OCI-LY1 (cell line): ENCODE measurements around the gene PTPRN2.

Experiments used
- H2AFZ ChIP-seq: fragments of 200-600 bp; sonication (generic), shearing (Covaris generic); 2 replicates; pipeline ENCODE4 v1.6.0; 2014; ENCODE audit warnings: antibody characterized with exemption, mild to moderate bottlenecking, low read length
- H3F3A ChIP-seq: fragments of 200-600 bp; sonication (generic), shearing (Covaris generic); 2 replicates; pipeline ENCODE4 v1.6.0; 2014; ENCODE audit warnings: mild to moderate bottlenecking, antibody characterized with exemption, low read length, moderate library complexity; ENCODE audit not compliant: insufficient read depth
- H3K27ac ChIP-seq: fragments of 200-600 bp; sonication (generic); 2 replicates; pipeline ENCODE4 v1.5.1; 2014; ENCODE audit warnings: low read length, mixed run types, mild to moderate bottlenecking, low read depth; ENCODE audit not compliant: poor library complexity, severe bottlenecking
- H3K27me3 ChIP-seq: fragments of 200-600 bp; sonication (generic); 2 replicates; pipeline ENCODE4 v1.6.0; 2014; ENCODE audit warnings: antibody characterized with exemption, mild to moderate bottlenecking, low read length, moderate library complexity; ENCODE audit not compliant: insufficient read depth
- H3K36me3 ChIP-seq: fragments of 200-600 bp; sonication (generic); 2 replicates; pipeline ENCODE4 v1.6.1; 2014; ENCODE audit warnings: mild to moderate bottlenecking, antibody characterized with exemption, low read length, moderate library complexity, mixed read lengths; ENCODE audit not compliant: insufficient read depth
- H3K4me1 ChIP-seq: fragments of 200-600 bp; sonication (generic); 2 replicates; pipeline ENCODE4 v1.5.1; 2014; ENCODE audit warnings: mild to moderate bottlenecking, low read length, moderate library complexity; ENCODE audit not compliant: insufficient read depth, severe bottlenecking
- H3K4me2 ChIP-seq: fragments of 200-600 bp; sonication (generic), shearing (Covaris generic); 2 replicates; pipeline ENCODE4 v1.6.1; 2014; ENCODE audit warnings: low read length
- H3K4me3 ChIP-seq: fragments of 200-600 bp; sonication (generic); 2 replicates; pipeline ENCODE4 v1.5.1; 2014; ENCODE audit warnings: low read length, low read depth, mild to moderate bottlenecking, mixed read lengths; ENCODE audit not compliant: poor library complexity, severe bottlenecking
- H3K79me2 ChIP-seq: fragments of 200-600 bp; shearing (Covaris generic); 2 replicates; pipeline ENCODE4 v1.6.1; 2016; ENCODE audit warnings: mixed run types, low read length, mixed read lengths; ENCODE audit not compliant: insufficient read depth
- H3K9ac ChIP-seq: fragments of 200-600 bp; sonication (generic), shearing (Covaris generic); 2 replicates; pipeline ENCODE4 v1.6.1; 2014; ENCODE audit warnings: mild to moderate bottlenecking, low read length, mixed read lengths
- H3K9me2 ChIP-seq: fragments of 200-600 bp; sonication (generic), shearing (Covaris generic); 2 replicates; pipeline ENCODE4 v1.6.1; 2014; ENCODE audit warnings: low read depth, mild to moderate bottlenecking, low read length, mixed read lengths
- H3K9me3 ChIP-seq: fragments of 200-600 bp; shearing (Covaris generic); 2 replicates; pipeline ENCODE4 v1.6.1; 2014; ENCODE audit warnings: low read length, mixed read lengths
- H4K20me1 ChIP-seq: fragments of 200-600 bp; sonication (generic), shearing (Covaris generic); 2 replicates; pipeline ENCODE4 v1.6.0; 2016; ENCODE audit warnings: mild to moderate bottlenecking, low read length; ENCODE audit not compliant: insufficient read depth
- CTCF ChIP-seq: fragments of 200-600 bp; sonication (generic), shearing (Covaris generic); IDR thresholded peaks from 2 replicates; pipeline ENCODE4 v1.5.1; 2017; ENCODE audit warnings: mild to moderate bottlenecking, antibody characterized with exemption, low read length, moderate library complexity, mixed read lengths
- EZH2 ChIP-seq: fragments of 200-600 bp; sonication (generic), shearing (Covaris generic); IDR thresholded peaks from 2 replicates; pipeline ENCODE4 v1.8.0; 2017; ENCODE audit warnings: borderline replicate concordance, mixed run types, mild to moderate bottlenecking, antibody characterized with exemption, low read length, moderate library complexity, mixed read lengths

Gene PTPRN2

DNA sequence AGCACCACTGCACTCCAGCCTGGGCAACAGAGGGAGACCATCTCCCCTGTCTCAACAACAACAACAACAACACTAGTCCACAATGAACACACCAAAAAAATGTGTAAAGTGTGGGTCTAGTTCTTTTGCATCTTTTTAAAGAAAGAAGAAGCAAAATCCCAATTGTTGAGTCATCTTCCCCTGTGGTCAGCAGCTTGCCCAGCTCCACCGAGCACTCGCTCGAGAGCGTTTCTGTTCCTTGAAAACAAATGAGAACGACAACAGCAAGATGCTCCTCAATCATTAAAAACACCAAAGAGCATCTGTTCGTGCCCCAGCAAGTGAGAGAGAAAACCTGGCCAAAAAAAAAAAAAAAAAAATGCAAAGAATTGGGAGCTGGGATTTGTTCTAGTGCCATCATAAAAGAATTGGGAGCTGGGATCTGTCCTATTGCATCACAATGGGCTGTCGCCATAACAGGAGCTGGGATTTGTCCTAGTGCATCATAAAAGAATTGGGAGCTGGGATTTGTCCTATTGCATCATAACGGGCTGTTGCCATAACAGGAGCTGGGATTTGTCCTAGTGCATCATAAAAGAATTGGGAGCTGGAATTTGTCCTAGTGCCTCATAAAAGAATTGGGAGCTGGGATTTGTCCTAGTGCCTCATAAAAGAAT, 118.1 kb downstream of the PTPRN2 start:
- no peaks in the 10 kb centered on the region for H3K79me2 ChIP-seq
- no peaks in the 10 kb centered on the region for H4K20me1 ChIP-seq
- H2AFZ ChIP-seq, result no peak overlapping the region
- H3K9me2 ChIP-seq, result no peaks in the 10 kb centered on the region
- no peak overlapping the region for H3K9ac ChIP-seq
- H3F3A ChIP-seq, result no peaks in the 10 kb centered on the region
- no peak for TF ChIP-seq EZH2
- TF ChIP-seq CTCF, result no peak
- no peaks in the 10 kb centered on the region for H3K9me3 ChIP-seq
- H3K4me1 ChIP-seq, result no peaks in the 10 kb centered on the region
- no peaks in the 10 kb centered on the region; the same call in 1 of the 2 replicates for H3K27me3 ChIP-seq
- no peak overlapping the region for H3K4me2 ChIP-seq
- no peak overlapping the region for H3K27ac ChIP-seq
- no peaks in the 10 kb centered on the region for H3K36me3 ChIP-seq
- no peak overlapping the region for H3K4me3 ChIP-seq

DNA sequence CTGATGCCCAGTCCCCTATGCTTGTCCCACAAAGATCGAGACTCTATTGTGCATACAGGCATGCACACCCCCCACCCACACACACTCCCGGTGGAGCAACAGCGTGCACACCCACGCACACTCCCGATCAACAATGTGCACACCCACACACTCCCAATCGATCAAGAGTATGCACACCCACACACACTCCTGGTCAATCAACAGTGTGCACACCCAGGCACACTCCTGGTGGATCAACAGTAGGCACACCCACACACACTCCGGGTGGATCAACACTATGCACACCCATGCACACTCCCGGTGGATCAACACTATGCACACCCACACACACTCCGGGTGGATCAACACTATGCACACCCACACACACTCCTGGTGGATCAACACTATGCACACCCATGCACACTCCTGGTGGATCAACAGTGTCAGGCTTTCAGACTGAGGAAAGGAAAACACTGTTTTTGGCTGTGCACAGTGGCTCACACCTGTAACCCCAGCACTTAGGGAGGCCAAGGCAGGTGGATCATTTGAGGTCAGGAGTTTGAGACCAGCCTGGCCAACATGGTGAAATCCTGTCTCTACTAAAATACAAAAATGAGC, 118.8 kb downstream of the PTPRN2 start:
- Histone ChIP-seq H3K27me3 (no peaks in the 10 kb centered on the region; the same call in 1 of the 2 replicates), H3K4me2 (no peak overlapping the region), H3K36me3 (no peaks in the 10 kb centered on the region), H3K27ac (no peak overlapping the region), H3K4me1 (no peaks in the 10 kb centered on the region), H3K9me2 (no peaks in the 10 kb centered on the region), H2AFZ (no peak overlapping the region), H3K9ac (no peak overlapping the region), H3K79me2 (no peaks in the 10 kb centered on the region), H3K9me3 (no peaks in the 10 kb centered on the region), H4K20me1 (no peaks in the 10 kb centered on the region), H3F3A (no peaks in the 10 kb centered on the region), H3K4me3 (no peak overlapping the region)
- TF ChIP-seq EZH2 (no peak), CTCF (no peak)

GRCh38 chr7:158468181-158468580, 119.4 kb downstream of the PTPRN2 start:
- no peaks in the 10 kb centered on the region for H3K9me3 ChIP-seq
- no peaks in the 10 kb centered on the region for H3K9me2 ChIP-seq
- no peak overlapping the region for H3K4me2 ChIP-seq
- H3K79me2 ChIP-seq, result no peaks in the 10 kb centered on the region
- no peak overlapping the region for H3K27ac ChIP-seq
- H3K27me3 ChIP-seq, result no peaks in the 10 kb centered on the region; the same call in 1 of the 2 replicates
- H3K36me3 ChIP-seq, result no peaks in the 10 kb centered on the region
- H3K4me1 ChIP-seq, result no peaks in the 10 kb centered on the region
- no peak overlapping the region for H2AFZ ChIP-seq
- H4K20me1 ChIP-seq, result no peaks in the 10 kb centered on the region
- H3K9ac ChIP-seq, result no peak overlapping the region
- TF ChIP-seq EZH2 (no peak), CTCF (no peak)
- H3F3A ChIP-seq, result no peaks in the 10 kb centered on the region
- H3K4me3 ChIP-seq, result no peak overlapping the region
